NT2/D1 (cell line): ENCODE measurements around the gene VCL.

ENCODE experiments used
- SUZ12 ChIP-seq: IDR thresholded peaks from 2 replicates; pipeline ENCODE4 v1.6.1; 2011; ENCODE audit not compliant: insufficient read length, insufficient read depth; ENCODE audit errors: extremely low read depth
- YY1 ChIP-seq: IDR thresholded peaks from 2 replicates; pipeline ENCODE4 v1.6.1; 2011; ENCODE audit not compliant: insufficient read length, insufficient read depth

- no peak for TF ChIP-seq SUZ12
- no peak for TF ChIP-seq YY1
These were observed 30.9 kb upstream of the VCL start for GRCh38 chr10:73967022-73967429.
